ENCODE data around the gene ZCCHC24.

The ZCCHC24 gene

DNA sequence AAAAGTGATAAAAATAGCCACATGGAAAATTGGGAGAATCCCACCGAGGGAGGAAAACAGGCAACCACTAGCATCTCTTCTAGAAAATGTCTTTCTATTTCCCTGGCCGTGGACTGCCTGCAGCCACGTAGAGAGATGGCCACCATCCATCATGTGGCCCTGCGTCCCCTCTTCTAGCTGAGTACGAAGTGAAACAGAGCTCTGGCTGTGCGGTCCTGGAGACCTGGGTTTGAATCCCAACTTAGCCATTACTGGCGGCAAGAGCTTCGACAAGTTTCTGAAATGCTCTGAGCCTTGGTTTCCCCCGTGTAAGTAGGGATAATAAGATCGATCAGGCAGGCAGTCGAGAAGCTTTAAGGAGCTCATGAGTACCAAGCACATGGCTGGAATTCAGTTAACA lies 32.9 kb downstream of the ZCCHC24 start:
- DNase-seq (ENCODE audit: low read depth in 1 of 2, low spot score in 1 of 2): no peak

GRCh38 chr10:79411546-79412495 lies 33.6 kb downstream of the ZCCHC24 start:
- no peak for DNase-seq (ENCODE audit: low read depth in 1 of 2, low spot score in 1 of 2)

GRCh38 chr10:79410315-79411094 lies 34.9 kb downstream of the ZCCHC24 start:
- DNase-seq (ENCODE audit: low read depth in 1 of 2, low spot score in 1 of 2): no peak

DNA sequence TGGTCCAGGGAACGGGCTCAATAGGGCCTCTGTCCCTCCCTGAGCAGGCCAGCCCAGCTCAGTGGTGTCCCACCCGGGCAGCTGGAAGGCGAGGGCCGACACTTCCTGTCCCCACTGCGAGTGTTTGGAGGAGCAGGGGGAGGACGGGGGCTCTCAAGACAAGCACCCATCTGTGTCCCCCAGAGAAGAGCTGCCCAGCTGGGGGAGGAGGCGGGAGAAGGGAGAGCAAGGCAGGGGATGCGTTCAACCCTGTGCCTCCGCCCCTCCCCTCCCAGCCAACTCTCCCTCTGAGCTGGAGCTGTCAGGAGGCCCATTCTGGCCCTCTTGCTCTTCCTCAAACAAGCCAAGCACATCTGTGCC lies 35.7 kb downstream of the ZCCHC24 start:
- no peak for DNase-seq (ENCODE audit: low read depth in 1 of 2, low spot score in 1 of 2)

DNA sequence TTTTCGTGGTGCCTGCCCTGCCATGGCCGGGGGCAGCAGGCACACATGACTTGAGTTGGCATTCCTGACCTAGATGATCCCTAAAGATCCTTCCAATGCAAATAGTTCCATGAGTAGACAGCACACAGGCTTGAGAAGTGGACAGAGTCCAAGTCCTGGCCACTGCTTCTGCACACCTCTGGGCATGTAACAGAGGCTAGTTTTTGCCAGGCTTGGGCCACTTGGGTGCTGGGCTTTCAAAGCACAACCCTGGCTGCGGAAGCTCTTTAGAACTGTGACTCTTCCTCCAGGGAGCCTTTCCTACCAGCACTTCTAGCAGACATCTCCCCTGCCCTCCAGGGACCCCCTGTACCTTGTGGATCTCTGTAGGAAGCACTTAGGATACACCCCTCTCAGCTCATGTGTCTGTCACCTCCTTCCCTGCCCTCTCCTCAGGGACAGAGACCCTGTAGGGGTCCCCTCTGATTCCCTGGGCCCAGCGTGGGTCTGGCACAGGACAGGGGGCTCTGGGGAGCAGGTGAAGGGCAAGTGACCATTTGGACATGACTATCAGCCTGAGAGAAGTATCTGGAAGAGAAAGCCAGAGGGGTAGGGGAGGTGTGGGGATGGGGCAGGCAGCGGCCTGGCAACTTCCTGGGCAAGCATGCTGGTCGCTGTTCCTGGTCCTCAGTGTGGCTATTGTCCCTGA lies 36.2 kb downstream of the ZCCHC24 start:
- DNase-seq (ENCODE audit: low read depth in 1 of 2, low spot score in 1 of 2): no peak

DNA sequence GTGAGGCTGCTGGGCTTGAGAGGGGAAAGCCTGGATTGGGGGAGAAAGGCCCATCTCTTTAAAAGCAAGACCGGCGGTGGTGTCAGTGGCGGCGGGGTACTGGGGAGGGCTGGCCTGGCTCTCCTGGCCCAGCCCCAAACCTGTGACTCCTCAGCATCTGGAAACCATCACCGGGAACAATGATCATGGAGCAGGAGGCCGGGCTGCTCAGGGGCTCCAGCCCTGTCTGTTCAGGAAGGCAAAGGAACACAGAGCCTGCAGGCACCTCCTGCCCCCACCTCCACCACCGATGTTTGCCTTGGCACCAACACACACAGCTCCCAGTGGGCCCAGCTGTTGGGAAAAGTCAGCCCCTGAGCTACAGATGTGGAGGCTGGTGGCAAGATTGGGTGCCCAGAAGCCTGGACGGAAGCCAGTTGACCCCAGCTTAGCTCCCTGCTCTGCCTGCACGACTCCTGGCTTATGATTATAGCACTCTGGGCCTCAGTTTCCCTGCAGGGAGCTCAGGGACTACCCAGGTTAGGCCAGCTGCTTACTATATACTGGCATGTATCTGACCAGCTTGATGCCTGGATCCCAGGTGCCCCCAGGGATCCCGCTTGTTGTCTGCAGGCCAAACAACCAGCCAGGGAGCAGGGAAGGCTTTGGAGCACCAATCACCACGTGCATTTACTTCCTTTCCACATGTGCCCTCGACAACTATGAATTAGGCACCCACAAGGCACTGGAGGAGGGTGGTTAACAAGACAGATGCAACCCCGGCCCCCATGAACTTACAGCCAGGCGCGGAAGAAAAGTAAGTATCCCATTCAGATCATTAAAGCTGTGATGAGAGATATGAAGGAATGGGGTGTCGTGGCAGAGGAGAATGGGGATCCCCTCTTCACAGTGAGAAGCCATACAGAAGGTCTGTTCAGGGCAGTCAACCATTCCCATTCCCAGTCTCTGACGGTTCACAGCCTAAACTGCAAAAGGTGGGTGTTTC lies 37.3 kb downstream of the ZCCHC24 start:
- no peak for DNase-seq (ENCODE audit: low read depth in 1 of 2, low spot score in 1 of 2)

- DNase-seq (ENCODE audit: low read depth in 1 of 2, low spot score in 1 of 2): no peak
Observed at GRCh38 chr10:79407423-79407796, 38.0 kb downstream of the ZCCHC24 start.

GRCh38 chr10:79406683-79407422 lies 38.6 kb downstream of the ZCCHC24 start:
- DNase-seq (ENCODE audit: low read depth in 1 of 2, low spot score in 1 of 2): no peak

- no peak for DNase-seq (ENCODE audit: low read depth in 1 of 2, low spot score in 1 of 2)
Observed at GRCh38 chr10:79405995-79406515, 39.4 kb downstream of the ZCCHC24 start.

DNA sequence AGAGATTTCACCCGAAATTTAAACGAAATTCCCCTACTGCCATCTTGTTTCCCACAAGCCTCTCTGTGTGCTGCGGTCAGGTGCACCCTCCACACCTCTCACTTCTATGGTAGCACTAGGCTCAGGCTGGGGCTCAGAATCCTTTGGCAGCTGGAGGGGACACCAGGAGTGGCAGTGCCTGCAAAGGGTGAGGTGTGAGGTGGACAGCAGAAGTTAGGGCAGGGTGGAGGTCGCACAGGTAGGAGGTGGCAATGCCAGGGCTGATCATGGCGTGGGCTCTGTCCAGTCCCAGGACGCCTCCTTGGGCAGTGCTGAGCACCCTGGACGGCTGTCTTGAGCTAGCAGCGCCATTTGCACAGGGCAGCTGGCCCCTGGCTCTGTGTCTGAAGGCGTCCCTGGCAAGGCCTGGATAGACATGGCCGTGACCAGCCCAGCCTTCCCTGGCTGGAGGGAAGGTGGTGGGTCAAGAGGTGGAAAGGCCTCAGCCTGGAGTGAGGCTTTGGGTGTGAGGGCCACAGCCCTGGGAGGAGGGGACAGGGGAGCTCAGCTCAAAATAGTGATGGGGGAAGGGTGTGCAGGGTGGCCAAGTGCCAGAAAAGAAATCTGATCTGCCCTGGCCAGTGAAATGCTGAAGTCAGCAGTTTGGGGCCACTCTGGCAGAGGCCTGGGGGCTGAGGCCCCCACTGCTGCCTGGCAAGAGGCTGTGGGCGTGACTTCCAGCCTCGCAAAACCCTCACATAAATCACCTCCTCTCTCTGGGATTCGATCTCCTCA lies 40.0 kb downstream of the ZCCHC24 start:
- DNase-seq (ENCODE audit: low read depth in 1 of 2, low spot score in 1 of 2): no peak

- no peak for DNase-seq (ENCODE audit: low read depth in 1 of 2, low spot score in 1 of 2)
Observed at GRCh38 chr10:79404690-79405131, 40.7 kb downstream of the ZCCHC24 start.

DNA sequence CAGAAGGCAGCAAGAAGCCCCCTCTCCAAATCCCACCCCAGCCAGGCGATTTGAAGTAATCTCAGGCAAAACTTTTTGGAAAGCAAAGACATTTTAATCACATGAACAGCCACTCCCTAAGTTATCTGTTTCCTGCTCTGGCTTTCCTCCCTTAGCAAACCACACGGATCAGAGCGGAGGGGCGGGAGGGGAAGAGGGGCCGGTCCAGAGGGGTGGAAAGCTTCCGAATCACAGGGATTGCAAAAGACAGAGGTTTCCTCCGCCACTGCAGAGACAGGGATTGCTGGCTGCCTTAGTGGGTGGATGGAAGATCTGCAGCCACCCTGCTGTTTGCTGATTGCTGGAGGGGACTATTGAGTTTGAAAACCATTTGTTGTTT lies 41.2 kb downstream of the ZCCHC24 start:
- DNase-seq (ENCODE audit: low read depth in 1 of 2, low spot score in 1 of 2): no peak

DNA sequence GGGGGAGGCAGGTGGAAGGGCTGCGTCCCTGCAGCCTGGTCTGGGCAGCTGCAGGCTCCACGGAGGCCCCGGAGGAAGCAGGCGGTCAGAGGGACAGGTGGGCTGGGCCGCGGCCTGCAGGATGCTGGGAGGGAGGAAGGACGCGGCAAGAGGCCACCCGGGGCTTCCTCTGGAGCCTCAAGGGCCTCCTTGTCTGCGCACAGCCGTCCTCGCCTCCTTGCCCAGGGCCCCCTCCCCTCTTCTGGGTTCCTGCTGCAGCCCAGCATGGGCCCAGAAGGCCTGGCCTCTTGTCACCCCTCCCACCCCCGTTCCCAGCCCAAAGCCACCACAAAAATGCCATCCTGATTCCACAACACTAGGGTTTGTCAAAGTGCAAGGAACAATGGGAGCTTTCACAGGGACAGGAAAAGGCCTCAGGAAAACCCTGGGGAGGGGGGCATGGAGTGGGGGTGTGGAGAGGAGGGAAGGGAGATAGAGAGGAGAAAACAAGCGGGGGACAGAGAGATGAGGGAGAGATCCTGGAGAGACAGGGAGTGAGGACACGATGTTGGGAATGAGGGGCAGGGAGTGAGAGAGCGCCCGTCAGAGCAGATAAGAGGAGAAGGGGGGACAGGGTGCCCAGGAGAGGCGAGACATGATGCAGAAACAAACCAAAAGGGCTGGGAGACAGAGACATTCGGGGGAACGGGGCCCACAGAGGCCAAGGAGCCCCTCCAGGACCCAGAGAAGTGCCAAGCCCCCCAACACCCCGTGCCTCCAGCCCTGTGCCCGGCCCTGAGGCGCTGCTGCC lies 41.8 kb downstream of the ZCCHC24 start:
- DNase-seq (ENCODE audit: low read depth in 1 of 2, low spot score in 1 of 2): no peak

DNA sequence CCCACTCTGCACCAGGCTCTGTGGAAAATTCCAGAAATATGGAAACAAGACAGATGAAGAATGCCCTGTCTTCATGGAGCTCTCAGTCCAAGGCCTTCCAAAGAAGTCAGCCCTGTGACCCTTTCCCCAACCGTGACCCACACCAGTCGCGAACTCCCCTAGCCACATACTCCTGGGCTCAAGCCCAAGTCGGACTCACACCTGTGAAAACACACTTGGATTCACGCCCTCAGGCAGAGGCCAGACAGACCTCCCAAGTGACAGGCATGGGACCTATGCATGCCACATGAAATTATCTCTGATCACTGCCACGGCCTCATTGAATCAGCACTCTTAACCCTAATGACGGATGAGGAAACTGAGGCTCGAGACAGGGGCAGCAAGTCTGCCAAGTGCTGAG lies 42.5 kb downstream of the ZCCHC24 start:
- no peak for DNase-seq (ENCODE audit: low read depth in 1 of 2, low spot score in 1 of 2)

DNA sequence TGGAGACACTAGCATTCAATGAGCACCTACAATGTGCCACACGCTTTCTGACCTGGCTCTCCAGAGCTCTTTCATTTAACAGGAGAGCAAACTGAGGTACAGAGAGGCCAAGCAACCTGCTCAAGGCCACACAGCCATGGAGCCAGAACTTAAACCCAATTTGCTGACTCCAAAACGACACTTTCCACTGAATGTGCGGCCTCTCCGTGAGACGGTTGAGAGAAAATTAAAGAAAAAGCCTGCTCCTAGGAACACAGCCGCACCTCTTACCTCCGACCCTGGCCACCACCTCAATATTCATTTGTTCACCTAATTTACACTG lies 42.8 kb downstream of the ZCCHC24 start:
- no peak for DNase-seq (ENCODE audit: low read depth in 1 of 2, low spot score in 1 of 2)

GRCh38 chr10:79401015-79401921 lies 44.2 kb downstream of the ZCCHC24 start:
- DNase-seq (ENCODE audit: low read depth in 1 of 2, low spot score in 1 of 2): no peak
